ENCODE measurements around the gene CHD9NB.

Gene CHD9NB

GRCh38 chr16:53089434-53090285 is 37.0 kb upstream of the CHD9NB start:
- DNase-seq (ENCODE audit: low read depth), result no peak
- no peak overlapping the region for H3K4me3 ChIP-seq (ENCODE audit: low read length)
- TF ChIP-seq CTCF (conservative IDR thresholded peaks at IDR 0.05; ENCODE audit: low read depth, low read length), result no peak

- DNase-seq (ENCODE audit: low read depth), result no peak
- no peak for TF ChIP-seq CTCF (conservative IDR thresholded peaks at IDR 0.05; ENCODE audit: low read depth, low read length)
- no peak overlapping the region for H3K4me3 ChIP-seq (ENCODE audit: low read length)
These were observed 34.4 kb upstream of the CHD9NB start for GRCh38 chr16:53087101-53087500.

GRCh38 chr16:53085931-53086421 is 33.3 kb upstream of the CHD9NB start:
- no peak for DNase-seq (ENCODE audit: low read depth)
- H3K4me3 ChIP-seq (ENCODE audit: low read length), result no peak overlapping the region
- no peak for TF ChIP-seq CTCF (conservative IDR thresholded peaks at IDR 0.05; ENCODE audit: low read depth, low read length)

GRCh38 chr16:53085369-53085843 is 32.7 kb upstream of the CHD9NB start:
- TF ChIP-seq CTCF (conservative IDR thresholded peaks at IDR 0.05; ENCODE audit: low read depth, low read length), result no peak
- H3K4me3 ChIP-seq (ENCODE audit: low read length), result no peak overlapping the region
- DNase-seq (ENCODE audit: low read depth), result no peak

- no peak overlapping the region for H3K4me3 ChIP-seq (ENCODE audit: low read length)
- no peak for TF ChIP-seq CTCF (conservative IDR thresholded peaks at IDR 0.05; ENCODE audit: low read depth, low read length)
- no peak for DNase-seq (ENCODE audit: low read depth)
These were observed 32.1 kb upstream of the CHD9NB start for GRCh38 chr16:53084746-53085334.

- no peak for TF ChIP-seq CTCF (conservative IDR thresholded peaks at IDR 0.05; ENCODE audit: low read depth, low read length)
- H3K4me3 ChIP-seq (ENCODE audit: low read length), result no peak overlapping the region
- DNase-seq (ENCODE audit: low read depth), result no peak
These were observed 31.4 kb upstream of the CHD9NB start for GRCh38 chr16:53084141-53084541.
